HepG2 (cell line): ENCODE measurements around the gene IL4I1.

Source experiments
- CREB3 ChIP-seq: sonication (generic); formaldehyde crosslinking; IDR thresholded peaks from 2 replicates; pipeline ENCODE4 v1.5.0; 2020; ENCODE audit warnings: missing genetic modification reagents
- SUZ12 ChIP-seq: fragments of 150-350 bp; IDR thresholded peaks from 2 replicates; pipeline ENCODE4 v1.6.1; 2014; ENCODE audit warnings: low read depth, low read length
- ZBTB33 ChIP-seq: sonication (generic); formaldehyde crosslinking; IDR thresholded peaks from 2 replicates; pipeline ENCODE4 v1.4.0; 2020; ENCODE audit warnings: missing genetic modification reagents

GRCh38 chr19:49906879-49907564 lies 10.3 kb upstream of the IL4I1 start:
- TF ChIP-seq ZBTB33 (no peak), SUZ12 (no peak), CREB3 (no peak)
